ENCODE measurements around the gene SUSD3.

DNA sequence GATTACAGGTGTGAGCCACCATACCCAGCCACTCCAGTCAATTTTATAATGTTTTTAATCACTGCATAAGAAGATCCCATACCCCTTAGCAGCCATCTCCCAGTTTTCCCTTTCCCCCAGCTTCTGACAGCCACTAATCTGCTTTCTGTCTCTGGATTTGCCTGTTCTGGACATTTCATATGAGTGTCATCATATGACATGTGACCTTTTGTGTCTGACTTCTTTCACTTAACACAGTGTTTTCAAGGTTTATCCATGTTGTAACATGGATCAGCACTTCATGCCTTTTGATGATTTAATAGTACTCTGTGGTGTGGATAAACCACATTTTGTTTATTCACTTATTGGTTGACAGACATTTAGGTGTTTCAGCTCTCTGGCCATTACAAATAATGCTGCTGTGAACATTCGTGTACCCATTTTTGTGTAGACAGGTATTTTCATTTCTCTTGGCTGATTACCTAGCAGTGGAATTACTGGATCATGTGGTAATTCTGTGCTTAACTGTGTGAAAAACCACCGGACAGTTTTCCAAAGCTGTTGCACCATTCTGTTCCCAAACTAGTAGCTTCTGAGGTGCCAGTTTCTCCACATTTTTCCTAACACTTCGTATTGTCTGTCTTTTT is 8.6 kb downstream of the SUSD3 start:
- TF ChIP-seq EZH2 (IDR thresholded peaks at IDR 0.05; ENCODE audit: borderline replicate concordance, low read depth, low read length, poor library complexity, severe bottlenecking): no peak
- TF ChIP-seq, protein P1, sequence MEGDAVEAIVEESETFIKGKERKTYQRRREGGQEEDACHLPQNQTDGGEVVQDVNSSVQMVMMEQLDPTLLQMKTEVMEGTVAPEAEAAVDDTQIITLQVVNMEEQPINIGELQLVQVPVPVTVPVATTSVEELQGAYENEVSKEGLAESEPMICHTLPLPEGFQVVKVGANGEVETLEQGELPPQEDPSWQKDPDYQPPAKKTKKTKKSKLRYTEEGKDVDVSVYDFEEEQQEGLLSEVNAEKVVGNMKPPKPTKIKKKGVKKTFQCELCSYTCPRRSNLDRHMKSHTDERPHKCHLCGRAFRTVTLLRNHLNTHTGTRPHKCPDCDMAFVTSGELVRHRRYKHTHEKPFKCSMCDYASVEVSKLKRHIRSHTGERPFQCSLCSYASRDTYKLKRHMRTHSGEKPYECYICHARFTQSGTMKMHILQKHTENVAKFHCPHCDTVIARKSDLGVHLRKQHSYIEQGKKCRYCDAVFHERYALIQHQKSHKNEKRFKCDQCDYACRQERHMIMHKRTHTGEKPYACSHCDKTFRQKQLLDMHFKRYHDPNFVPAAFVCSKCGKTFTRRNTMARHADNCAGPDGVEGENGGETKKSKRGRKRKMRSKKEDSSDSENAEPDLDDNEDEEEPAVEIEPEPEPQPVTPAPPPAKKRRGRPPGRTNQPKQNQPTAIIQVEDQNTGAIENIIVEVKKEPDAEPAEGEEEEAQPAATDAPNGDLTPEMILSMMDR (conservative IDR thresholded peaks at IDR 0.05; ENCODE audit: low read depth, low read length): no peak

Measured in A673 (cell line).